RWPE2 (cell line): ENCODE results near the gene PLEKHA8.

Experiments used
- ATAC-seq: fragments of 200-7000 bp; cut with Tn5 transposase; 3 replicates; pipeline ENCODE4 v1.9.1; 2021; ENCODE audit warnings: low read depth
- DNase-seq: peaks from one replicate; pipeline ENCODE4 v3.0.0-alpha.2; 2020; ENCODE audit warnings: low spot score
- H3K27ac ChIP-seq: fragments of 450-650 bp; 2 replicates; pipeline ENCODE4 v1.5.1; 2017; ENCODE audit warnings: mild to moderate bottlenecking; ENCODE audit not compliant: poor library complexity, severe bottlenecking
- H3K27me3 ChIP-seq: fragments of 250-450 bp; sonication (Bioruptor Pico); 2 replicates; pipeline ENCODE4 v1.5.1; 2021; ENCODE audit warnings: mild to moderate bottlenecking, moderate library complexity; ENCODE audit not compliant: insufficient read depth, poor library complexity, severe bottlenecking
- H3K36me3 ChIP-seq: fragments of 250-450 bp; sonication (Bioruptor Pico); 2 replicates; pipeline ENCODE4 v1.5.1; 2020; ENCODE audit warnings: low read depth, mild to moderate bottlenecking, moderate library complexity
- H3K4me1 ChIP-seq: fragments of 250-450 bp; sonication (Bioruptor Pico); 2 replicates; pipeline ENCODE4 v1.5.1; 2021; ENCODE audit warnings: mild to moderate bottlenecking, moderate library complexity; ENCODE audit not compliant: insufficient read depth, poor library complexity, severe bottlenecking
- H3K4me3 ChIP-seq: fragments of 250-450 bp; sonication (Bioruptor Pico); 2 replicates; pipeline ENCODE4 v1.5.1; 2021; ENCODE audit warnings: mild to moderate bottlenecking, moderate library complexity; ENCODE audit not compliant: severe bottlenecking
- H3K9me3 ChIP-seq: fragments of 250-450 bp; sonication (Bioruptor Pico); 2 replicates; pipeline ENCODE4 v1.5.1; 2021; ENCODE audit warnings: mild to moderate bottlenecking, moderate library complexity; ENCODE audit not compliant: severe bottlenecking
- CTCF ChIP-seq: fragments of 450-650 bp; IDR thresholded peaks from one replicate; pipeline ENCODE4 v1.5.1; 2017; ENCODE audit warnings: mild to moderate bottlenecking, moderate library complexity; ENCODE audit not compliant: poor library complexity, severe bottlenecking

The PLEKHA8 gene

GRCh38 chr7:30162133-30162532 lies 133.9 kb downstream of the PLEKHA8 start:
- DNase-seq (no peak), ATAC-seq (no peak)
- no peak for TF ChIP-seq CTCF
- no peaks in the 10 kb centered on the region for H3K27me3 ChIP-seq
- H3K4me3 ChIP-seq, result no peak overlapping the region
- peak overlapping the region; percentile 94 for H3K27ac ChIP-seq
- H3K4me1 ChIP-seq, result peaks cover 45% of the 10 kb centered on the region
- H3K9me3 ChIP-seq, result no peaks in the 10 kb centered on the region
- H3K36me3 ChIP-seq, result no peaks in the 10 kb centered on the region

- Histone ChIP-seq H3K9me3 (no peaks in the 10 kb centered on the region), H3K27me3 (no peaks in the 10 kb centered on the region), H3K36me3 (no peaks in the 10 kb centered on the region), H3K4me1 (peaks cover 45% of the 10 kb centered on the region), H3K4me3 (no peak overlapping the region), H3K27ac (peak overlapping the region; percentile 94)
- ATAC-seq, result peak; percentile 84
- no peak for DNase-seq
- TF ChIP-seq CTCF, result no peak
Measured at GRCh38 chr7:30162622-30163124, 134.5 kb downstream of the PLEKHA8 start.

- TF ChIP-seq CTCF, result no peak
- Histone ChIP-seq H3K9me3 (no peaks in the 10 kb centered on the region), H3K27me3 (no peaks in the 10 kb centered on the region), H3K36me3 (no peaks in the 10 kb centered on the region), H3K4me1 (peaks cover 45% of the 10 kb centered on the region), H3K27ac (peak overlapping the region; percentile 94), H3K4me3 (no peak overlapping the region)
- peak; percentile 66 for DNase-seq
- ATAC-seq, result peak; percentile 44
Measured at GRCh38 chr7:30163231-30163894, 135.2 kb downstream of the PLEKHA8 start.

GRCh38 chr7:30164567-30164966 lies 136.4 kb downstream of the PLEKHA8 start:
- 0 out of 3 replicates have a peak, but pooled peaks have one; percentile 22 for ATAC-seq
- Histone ChIP-seq H3K9me3 (no peaks in the 10 kb centered on the region), H3K27me3 (no peaks in the 10 kb centered on the region), H3K27ac (peak overlapping the region; percentile 94), H3K4me3 (no peak overlapping the region), H3K36me3 (no peaks in the 10 kb centered on the region), H3K4me1 (peaks cover 54% of the 10 kb centered on the region)
- TF ChIP-seq CTCF, result peak; percentile 88
- DNase-seq, result no peak

- Histone ChIP-seq H3K27me3 (no peaks in the 10 kb centered on the region), H3K4me3 (no peak overlapping the region), H3K27ac (peak overlapping the region; percentile 94), H3K4me1 (peaks cover 58% of the 10 kb centered on the region), H3K36me3 (no peaks in the 10 kb centered on the region), H3K9me3 (no peaks in the 10 kb centered on the region)
- no peak for ATAC-seq
- DNase-seq, result no peak
- no peak for TF ChIP-seq CTCF
Measured at GRCh38 chr7:30165590-30165989, 137.4 kb downstream of the PLEKHA8 start.
